HG03565 (cell line): ENCODE measurements around the gene KRT80.

Experiments
- ATAC-seq: cut with Tn5 transposase; IDR thresholded peaks from one replicate; pipeline ENCODE4 v1.9.1; 2021; ENCODE audit warnings: mild to moderate bottlenecking, moderate library complexity; ENCODE audit not compliant: unreplicated experiment

The KRT80 gene

DNA sequence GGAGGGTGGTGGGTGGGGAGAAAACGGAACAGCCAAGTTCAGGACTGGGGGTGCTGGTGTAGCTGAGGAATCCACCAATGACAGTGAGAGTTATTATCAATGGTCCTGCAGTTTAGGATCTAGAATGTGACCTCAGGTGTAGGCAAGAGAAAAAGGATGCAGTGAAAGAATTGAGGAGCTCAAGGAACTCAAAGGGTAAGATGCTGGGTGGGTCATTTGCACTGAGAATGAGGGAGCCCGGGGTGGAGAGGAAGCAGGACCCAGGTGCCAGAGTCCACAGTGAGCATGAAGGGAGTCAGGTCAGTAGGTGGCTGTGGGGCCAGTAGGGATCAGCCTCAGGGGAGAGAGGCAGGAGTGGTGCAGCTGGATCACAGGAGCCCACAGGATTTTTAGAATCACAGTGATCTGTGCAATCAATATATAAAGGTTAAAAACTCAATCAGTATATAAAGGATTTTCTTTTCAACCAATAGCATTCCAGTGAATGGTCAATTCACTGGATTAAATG is 38.1 kb upstream of the KRT80 start:
- no peak for ATAC-seq

DNA sequence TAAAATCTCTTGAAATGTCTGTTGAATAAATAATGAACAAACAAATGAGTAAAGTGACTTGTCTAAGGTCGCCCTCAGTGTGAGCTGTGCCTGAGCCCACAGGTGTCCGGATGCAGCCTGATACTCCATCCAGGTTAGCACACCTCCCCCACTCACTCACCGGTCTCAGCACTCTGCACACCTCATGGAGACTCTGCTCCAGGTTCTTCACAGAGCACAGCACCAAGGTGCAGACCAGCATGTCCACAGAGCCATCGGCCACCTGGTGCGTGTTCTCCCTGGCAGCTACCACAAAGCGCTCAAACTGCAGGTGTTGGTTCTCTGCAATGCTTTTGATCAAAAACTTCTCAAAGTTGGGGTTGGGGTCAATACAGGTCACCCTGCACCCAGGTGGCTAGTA is 37.1 kb upstream of the KRT80 start:
- no peak for ATAC-seq

GRCh38 chr12:52228366-52228765 is 36.6 kb upstream of the KRT80 start:
- no peak for ATAC-seq

- ATAC-seq = no peak
Measured at GRCh38 chr12:52227606-52228166, 35.9 kb upstream of the KRT80 start.

- no peak for ATAC-seq
Measured at GRCh38 chr12:52226446-52226845, 34.6 kb upstream of the KRT80 start.

- no peak for ATAC-seq
Measured at GRCh38 chr12:52225752-52226151, 33.9 kb upstream of the KRT80 start.

DNA sequence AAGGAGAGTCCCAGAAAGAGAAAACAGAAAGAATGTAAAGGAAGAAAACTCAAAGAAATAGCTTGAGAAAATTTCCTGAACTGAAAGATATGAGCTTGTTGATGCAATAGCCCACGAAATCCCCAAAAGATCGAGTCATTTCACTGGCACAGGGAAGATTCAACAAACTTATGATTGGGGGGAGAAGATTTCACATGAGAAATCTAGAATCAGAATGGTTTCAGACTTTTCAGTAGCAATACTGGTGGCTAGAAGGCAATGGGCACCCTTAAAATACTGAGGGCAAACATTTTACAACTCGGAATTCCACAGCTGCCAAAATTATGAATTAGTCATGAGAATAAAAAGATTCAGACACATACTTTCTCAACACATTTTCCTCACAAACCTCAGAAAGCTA is 32.3 kb upstream of the KRT80 start:
- ATAC-seq = no peak

- no peak for ATAC-seq
Measured at GRCh38 chr12:52223406-52224039, 31.7 kb upstream of the KRT80 start.

DNA sequence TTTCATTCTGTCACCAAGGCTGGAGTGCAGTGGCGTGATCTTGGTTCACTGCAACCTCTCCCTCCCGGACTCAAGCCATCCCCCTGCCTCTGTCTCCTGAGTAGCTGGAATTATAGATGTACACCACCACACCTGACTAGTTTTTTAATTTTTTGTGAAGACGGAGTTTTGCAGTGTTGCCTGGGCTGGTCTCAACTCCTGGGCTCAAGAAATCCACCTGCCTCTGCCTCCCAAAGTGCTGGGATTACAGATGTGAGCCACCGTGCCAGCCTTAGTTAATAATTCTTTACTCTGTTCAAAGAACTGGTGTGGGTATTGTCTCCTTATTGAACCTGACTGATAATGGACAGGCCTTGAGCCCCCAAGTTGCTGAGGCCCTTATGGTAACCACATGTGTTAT is 30.9 kb upstream of the KRT80 start:
- ATAC-seq = no peak

DNA sequence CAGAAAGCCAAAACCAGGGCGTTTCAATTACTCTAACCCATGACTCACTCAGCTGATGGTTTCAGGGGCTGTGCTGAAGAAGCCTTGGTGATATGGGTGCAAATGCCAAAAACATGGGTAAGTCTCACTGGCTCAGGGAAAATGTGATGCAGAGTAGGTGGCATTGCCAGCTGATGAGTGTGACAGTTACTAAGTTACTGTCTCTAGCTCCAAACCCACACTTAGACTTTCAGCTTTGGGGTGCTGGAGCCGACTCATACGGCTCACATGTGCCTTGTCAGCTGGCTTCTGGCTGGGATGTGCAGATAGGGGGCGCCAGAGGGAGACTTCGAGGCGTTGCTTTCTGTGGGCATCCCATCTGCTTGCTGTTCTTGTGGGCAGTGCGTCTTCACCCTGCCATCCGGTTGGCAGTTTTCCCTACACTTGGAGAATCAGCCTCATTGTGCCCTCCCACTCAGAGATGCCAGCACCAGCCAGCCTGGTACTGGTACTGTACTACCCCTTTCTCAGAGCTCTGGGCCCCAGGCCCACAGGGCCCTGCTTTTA is 30.2 kb upstream of the KRT80 start:
- no peak for ATAC-seq

DNA sequence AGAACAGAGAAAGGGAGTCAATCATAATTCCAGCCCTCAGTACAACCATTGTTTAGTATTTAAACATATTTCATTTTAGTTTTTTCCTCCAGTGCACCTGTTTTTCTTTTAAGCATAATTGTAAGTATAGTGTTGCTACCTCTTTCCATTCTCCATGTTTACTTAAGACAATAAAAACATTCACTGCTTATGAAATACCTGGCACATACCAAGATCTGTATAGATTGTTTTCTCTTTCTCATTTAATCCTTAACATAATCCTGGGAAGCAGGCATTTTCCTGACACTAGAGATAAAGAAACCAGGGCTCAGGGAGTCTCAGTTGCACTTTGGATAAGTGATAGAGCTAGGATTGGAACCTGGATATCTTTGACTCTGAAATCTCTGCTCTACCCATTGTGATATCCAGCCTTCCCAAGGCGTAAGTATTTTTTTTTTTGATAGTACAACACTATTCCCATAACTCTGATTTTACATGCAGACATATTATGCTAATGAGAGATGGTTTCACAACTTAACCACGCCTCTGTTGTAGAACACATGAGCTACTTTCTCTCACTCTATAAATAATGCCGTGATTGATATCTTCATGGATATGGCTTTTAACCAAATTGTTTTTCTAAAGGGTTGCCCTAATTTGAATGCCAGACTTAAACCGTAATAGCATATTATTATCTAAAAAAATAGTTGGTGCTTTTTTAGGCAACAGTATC is 29.4 kb upstream of the KRT80 start:
- ATAC-seq = no peak

- ATAC-seq = no peak
Measured at GRCh38 chr12:52220477-52220876, 28.7 kb upstream of the KRT80 start.

DNA sequence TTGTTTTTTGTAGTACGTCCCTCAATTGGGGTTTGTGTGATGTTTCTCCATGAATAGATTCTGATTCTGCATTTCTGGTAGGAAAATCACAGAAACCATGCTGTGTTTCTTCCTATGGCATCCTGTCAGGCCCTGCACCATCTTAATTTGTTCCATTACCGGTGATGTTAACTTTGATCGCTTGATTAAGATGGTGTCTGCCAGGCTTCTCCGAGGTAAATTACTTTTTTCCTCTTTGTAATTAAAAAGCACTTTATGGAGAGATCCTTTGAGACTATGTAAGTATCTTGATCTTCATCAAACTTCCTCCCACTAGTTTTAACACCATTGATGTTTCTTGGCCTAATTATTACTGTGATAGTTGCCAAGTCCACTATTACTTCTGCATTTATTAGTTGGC is 26.2 kb upstream of the KRT80 start:
- no peak for ATAC-seq

DNA sequence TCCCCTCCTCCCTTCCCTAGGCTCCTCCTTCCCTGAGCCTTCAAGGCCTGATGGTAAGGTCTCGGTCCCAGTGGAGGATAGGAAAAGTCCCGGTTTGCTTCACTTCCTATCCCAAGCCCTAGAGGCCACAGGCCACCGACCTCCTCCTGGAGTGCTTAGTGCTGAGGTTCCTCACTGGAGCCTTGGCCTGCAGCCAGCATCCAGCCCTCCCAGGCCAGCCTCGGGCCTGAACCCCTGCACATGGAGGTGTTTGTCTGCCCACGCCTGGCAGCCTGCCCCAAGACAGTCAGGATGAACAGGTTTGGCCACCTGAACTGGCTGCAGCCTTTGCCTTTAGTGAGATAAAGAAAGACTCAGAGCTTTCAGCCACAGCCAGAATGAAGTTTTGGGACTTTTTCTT is 25.4 kb upstream of the KRT80 start:
- no peak for ATAC-seq

DNA sequence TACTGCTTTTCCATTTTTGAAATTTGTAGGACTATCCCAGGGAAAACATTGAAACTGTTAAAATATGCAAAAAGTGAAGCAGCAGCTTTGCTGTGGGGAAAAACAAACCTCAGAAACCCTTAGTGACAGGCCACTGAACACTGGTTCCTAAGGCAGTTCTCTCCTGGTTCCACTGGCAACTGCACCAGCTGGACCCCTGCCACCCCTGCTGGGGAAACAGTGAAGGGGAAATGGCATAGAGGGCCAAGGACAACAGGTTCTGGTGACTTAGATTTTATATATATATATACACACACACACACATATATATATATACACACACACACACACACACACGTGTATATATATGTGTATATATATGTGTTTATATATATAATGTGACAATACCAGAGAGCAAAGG is 25.0 kb upstream of the KRT80 start:
- no peak for ATAC-seq

- ATAC-seq = no peak
Measured at GRCh38 chr12:52216100-52216499, 24.3 kb upstream of the KRT80 start.

DNA sequence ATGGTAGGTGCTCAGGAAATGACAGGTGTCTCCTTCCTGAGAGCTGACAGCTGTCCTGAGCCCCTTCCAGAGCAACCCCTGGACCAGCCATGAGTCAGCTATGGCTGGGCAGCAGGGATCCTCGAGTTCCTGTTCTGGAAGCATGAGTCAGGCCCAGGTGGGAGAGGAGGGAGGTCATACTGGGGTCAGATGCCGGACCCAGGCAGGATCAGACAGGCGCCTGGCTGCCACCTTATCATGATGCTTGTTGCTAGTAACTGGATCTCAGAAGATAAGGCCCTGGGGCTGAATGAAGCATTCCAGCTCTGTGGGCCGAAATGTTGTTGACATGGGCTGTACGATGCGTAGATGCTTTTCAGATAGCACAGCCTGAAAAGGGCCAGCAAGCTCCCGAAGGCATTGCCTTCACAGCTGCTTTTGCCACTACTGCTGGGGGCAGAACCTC is 23.8 kb upstream of the KRT80 start:
- no peak for ATAC-seq

GRCh38 chr12:52214421-52214802 is 22.6 kb upstream of the KRT80 start:
- no peak for ATAC-seq

GRCh38 chr12:52213564-52214420 is 22.0 kb upstream of the KRT80 start:
- no peak for ATAC-seq

- ATAC-seq = no peak
Measured at GRCh38 chr12:52212701-52213563, 21.1 kb upstream of the KRT80 start.
